ENCODE data around the gene HGF.
"Not testable (repeated sequence)": the region's sequence is repeated elsewhere in the genome, so short reads cannot be mapped to it uniquely, and the experiment has no call there.

GRCh38 chr7:81808310-81808709, 38.5 kb upstream of the HGF start:
- not testable (repeated sequence) for TF ChIP-seq ZNF331 (CRISPR knock-in tag; IDR thresholded peaks at IDR 0.05); MLX (CRISPR knock-in tag; IDR thresholded peaks at IDR 0.05); POLR2A (IDR thresholded peaks at IDR 0.05; ENCODE audit: insufficient read depth in 1 of 2, low read depth in 2 of 2, low read length in 2 of 2); CTCF (CRISPR knock-in tag; IDR thresholded peaks at IDR 0.05); KDM5A (IDR thresholded peaks at IDR 0.05; ENCODE audit: borderline replicate concordance, low read length); GABPA (IDR thresholded peaks at IDR 0.05; ENCODE audit: low read depth, low read length); GABPA (CRISPR knock-in tag; IDR thresholded peaks at IDR 0.05; ENCODE audit: low read depth); ZNF713 (CRISPR knock-in tag; IDR thresholded peaks at IDR 0.05); TFE3 (CRISPR knock-in tag; IDR thresholded peaks at IDR 0.05); MAFG (CRISPR knock-in tag; IDR thresholded peaks at IDR 0.05); NR2C2 (CRISPR knock-in tag; IDR thresholded peaks at IDR 0.05; ENCODE audit: borderline replicate concordance)
- TF ChIP-seq, protein P1, sequence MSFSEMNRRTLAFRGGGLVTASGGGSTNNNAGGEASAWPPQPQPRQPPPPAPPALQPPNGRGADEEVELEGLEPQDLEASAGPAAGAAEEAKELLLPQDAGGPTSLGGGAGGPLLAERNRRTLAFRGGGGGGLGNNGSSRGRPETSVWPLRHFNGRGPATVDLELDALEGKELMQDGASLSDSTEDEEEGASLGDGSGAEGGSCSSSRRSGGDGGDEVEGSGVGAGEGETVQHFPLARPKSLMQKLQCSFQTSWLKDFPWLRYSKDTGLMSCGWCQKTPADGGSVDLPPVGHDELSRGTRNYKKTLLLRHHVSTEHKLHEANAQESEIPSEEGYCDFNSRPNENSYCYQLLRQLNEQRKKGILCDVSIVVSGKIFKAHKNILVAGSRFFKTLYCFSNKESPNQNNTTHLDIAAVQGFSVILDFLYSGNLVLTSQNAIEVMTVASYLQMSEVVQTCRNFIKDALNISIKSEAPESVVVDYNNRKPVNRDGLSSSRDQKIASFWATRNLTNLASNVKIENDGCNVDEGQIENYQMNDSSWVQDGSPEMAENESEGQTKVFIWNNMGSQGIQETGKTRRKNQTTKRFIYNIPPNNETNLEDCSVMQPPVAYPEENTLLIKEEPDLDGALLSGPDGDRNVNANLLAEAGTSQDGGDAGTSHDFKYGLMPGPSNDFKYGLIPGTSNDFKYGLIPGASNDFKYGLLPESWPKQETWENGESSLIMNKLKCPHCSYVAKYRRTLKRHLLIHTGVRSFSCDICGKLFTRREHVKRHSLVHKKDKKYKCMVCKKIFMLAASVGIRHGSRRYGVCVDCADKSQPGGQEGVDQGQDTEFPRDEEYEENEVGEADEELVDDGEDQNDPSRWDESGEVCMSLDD (CRISPR knock-in tag; IDR thresholded peaks at IDR 0.05; ENCODE audit: borderline replicate concordance): not testable (repeated sequence)

Measured in HepG2 (cell line).